ENCODE results near the gene PRAMEF12. TPM values are rescaled to one million over a fixed set of nuclear protein-coding genes. Genes with fewer than 3 reads are reported as not detected.

The PRAMEF12 gene
- total and polyA plus RNA-seq, 10 of the 15 experiments (the other 5 are each of a cell fraction or from before 2014, with no cell fraction given) = not detected

DNA sequence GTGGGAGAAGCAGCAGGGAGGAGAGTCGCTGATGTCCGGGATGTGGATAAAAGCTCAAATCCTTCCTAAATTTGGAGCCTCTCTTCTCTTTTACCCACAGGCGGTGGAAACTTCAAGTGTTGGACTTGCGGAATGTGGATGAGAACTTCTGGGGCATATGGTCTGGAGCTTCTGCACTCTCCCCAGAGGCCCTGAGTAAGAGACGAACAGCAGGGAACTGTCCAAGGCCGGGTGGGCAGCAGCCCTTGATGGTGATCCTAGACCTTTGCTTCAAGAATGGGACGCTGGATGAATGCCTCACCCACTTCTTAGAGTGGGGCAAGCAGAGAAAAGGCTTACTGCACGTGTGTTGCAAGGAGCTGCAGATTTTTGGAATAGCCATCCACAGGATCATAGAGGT is 1.9 kb downstream of the PRAMEF12 start:
- in situ Hi-C loops (cut with MboI) = no loop called here
- RAD21 ChIA-PET (ENCODE audit: unreplicated experiment) = no interaction called here
- SMC1A ChIA-PET (ENCODE audit: uncharacterized antibody, unreplicated experiment) = no interaction called here
- Histone ChIP-seq H3K27me3 (replicated peaks in 1 of 2; ENCODE audit: control insufficient read depth in 2 of 2, insufficient read depth in 2 of 2, low read length in 1 of 2) (no peaks in the 10 kb centered on the region; a peak in 1 of 4 replicates), H3K4me1 (ENCODE audit: control insufficient read depth, insufficient read depth, low read length) (no peaks in the 10 kb centered on the region), H4K20me1 (ENCODE audit: control insufficient read depth, insufficient read depth) (no peaks in the 10 kb centered on the region), H3K36me3 (ENCODE audit: control insufficient read depth in 2 of 2, insufficient read depth in 2 of 2, low read length in 1 of 2) (no peaks in the 10 kb centered on the region), H3K4me2 (ENCODE audit: control insufficient read depth, insufficient read depth) (no peak overlapping the region), H2AFZ (ENCODE audit: control insufficient read depth, low read depth, low read length) (no peak overlapping the region), H3K4me3 (no peak overlapping the region), H3K79me2 (ENCODE audit: control insufficient read depth, insufficient read depth, low read length) (no peaks in the 10 kb centered on the region), H3K9me3 (replicated peaks; ENCODE audit: control insufficient read depth, insufficient read depth, low read length) (no peaks in the 10 kb centered on the region), H3K27ac (ENCODE audit: control insufficient read depth, insufficient read depth) (no peak overlapping the region), H3K9ac (ENCODE audit: control insufficient read depth, insufficient read depth, low read length) (no peak overlapping the region)
- 19% methylated on average over 8 of the region's 8 CpGs for WGBS (ENCODE audit: insufficient coverage, insufficient replicate concordance, low lambda C conversion rate, missing lambda C conversion rate)
- POLR2A ChIA-PET = no interaction called here
- CTCF ChIA-PET = interaction anchor here (1.4 kb wide), 1 partner anchor 11 kb away, joined by 3 read pairs; no protein-coding TSS in a partner anchor
- TF ChIP-seq TARDBP (IDR thresholded peaks at IDR 0.05; ENCODE audit: borderline replicate concordance) = no peak
- TF ChIP-seq, protein P1, sequence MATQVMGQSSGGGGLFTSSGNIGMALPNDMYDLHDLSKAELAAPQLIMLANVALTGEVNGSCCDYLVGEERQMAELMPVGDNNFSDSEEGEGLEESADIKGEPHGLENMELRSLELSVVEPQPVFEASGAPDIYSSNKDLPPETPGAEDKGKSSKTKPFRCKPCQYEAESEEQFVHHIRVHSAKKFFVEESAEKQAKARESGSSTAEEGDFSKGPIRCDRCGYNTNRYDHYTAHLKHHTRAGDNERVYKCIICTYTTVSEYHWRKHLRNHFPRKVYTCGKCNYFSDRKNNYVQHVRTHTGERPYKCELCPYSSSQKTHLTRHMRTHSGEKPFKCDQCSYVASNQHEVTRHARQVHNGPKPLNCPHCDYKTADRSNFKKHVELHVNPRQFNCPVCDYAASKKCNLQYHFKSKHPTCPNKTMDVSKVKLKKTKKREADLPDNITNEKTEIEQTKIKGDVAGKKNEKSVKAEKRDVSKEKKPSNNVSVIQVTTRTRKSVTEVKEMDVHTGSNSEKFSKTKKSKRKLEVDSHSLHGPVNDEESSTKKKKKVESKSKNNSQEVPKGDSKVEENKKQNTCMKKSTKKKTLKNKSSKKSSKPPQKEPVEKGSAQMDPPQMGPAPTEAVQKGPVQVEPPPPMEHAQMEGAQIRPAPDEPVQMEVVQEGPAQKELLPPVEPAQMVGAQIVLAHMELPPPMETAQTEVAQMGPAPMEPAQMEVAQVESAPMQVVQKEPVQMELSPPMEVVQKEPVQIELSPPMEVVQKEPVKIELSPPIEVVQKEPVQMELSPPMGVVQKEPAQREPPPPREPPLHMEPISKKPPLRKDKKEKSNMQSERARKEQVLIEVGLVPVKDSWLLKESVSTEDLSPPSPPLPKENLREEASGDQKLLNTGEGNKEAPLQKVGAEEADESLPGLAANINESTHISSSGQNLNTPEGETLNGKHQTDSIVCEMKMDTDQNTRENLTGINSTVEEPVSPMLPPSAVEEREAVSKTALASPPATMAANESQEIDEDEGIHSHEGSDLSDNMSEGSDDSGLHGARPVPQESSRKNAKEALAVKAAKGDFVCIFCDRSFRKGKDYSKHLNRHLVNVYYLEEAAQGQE (IDR thresholded peaks at IDR 0.05; ENCODE audit: low read depth, low read length) = no peak
- no peak for TF ChIP-seq CBX5 (IDR thresholded peaks at IDR 0.05; ENCODE audit: low read depth)
- TF ChIP-seq BCL11A (IDR thresholded peaks at IDR 0.05; ENCODE audit: low read depth, low read length) = no peak
- TF ChIP-seq, protein P2, sequence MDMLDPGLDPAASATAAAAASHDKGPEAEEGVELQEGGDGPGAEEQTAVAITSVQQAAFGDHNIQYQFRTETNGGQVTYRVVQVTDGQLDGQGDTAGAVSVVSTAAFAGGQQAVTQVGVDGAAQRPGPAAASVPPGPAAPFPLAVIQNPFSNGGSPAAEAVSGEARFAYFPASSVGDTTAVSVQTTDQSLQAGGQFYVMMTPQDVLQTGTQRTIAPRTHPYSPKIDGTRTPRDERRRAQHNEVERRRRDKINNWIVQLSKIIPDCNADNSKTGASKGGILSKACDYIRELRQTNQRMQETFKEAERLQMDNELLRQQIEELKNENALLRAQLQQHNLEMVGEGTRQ (IDR thresholded peaks at IDR 0.05; ENCODE audit: borderline replicate concordance, low read depth, low read length) = no peak
- no peak for TF ChIP-seq PAX5 (IDR thresholded peaks at IDR 0.05; ENCODE audit: borderline replicate concordance, low read depth, low read length)
- TF ChIP-seq NBN (IDR thresholded peaks at IDR 0.05) = no peak
- TF ChIP-seq IKZF1 (conservative IDR thresholded peaks at IDR 0.05) = no peak
- no peak for TF ChIP-seq HDGF (IDR thresholded peaks at IDR 0.05)
- TF ChIP-seq TAF1 (IDR thresholded peaks at IDR 0.05; ENCODE audit: borderline replicate concordance, low read depth, low read length) = no peak
- FAIRE-seq (no peak), DNase-seq (ENCODE audit: low read depth, low spot score) (no peak), ATAC-seq (no peak)
- BruUV-seq (replicated peaks) = no TSS peak
- intact Hi-C loops (cut with micrococcal nuclease; ENCODE audit: unreplicated experiment) = no loop called here

Data from GM12878 (cell line).